Retinal pigment epithelial cell (primary cell): ENCODE results near the gene MRPS5.
"Not testable (repeated sequence)": the region's sequence is repeated elsewhere in the genome, so short reads cannot be mapped to it uniquely, and the experiment has no call there.

Experiments used
- DNase-seq: peaks from one replicate; pipeline ENCODE4 v3.0.0-alpha.2; 2010; ENCODE audit warnings: low read depth
- H3K4me3 ChIP-seq: 2 replicates; pipeline ENCODE4 v1.5.1; 2011; ENCODE audit warnings: mild to moderate bottlenecking, low read length, control low read depth, moderate library complexity
- CTCF ChIP-seq: conservative IDR thresholded peaks from 2 replicates; pipeline ENCODE4 v1.5.1; 2011; ENCODE audit warnings: low read depth, low read length, control low read depth, inconsistent platforms

MRPS5 gene

GRCh38 chr2:95113464-95113863 is 8.1 kb downstream of the MRPS5 start:
- no peak for DNase-seq
- TF ChIP-seq CTCF = no peak
- H3K4me3 ChIP-seq = no peak overlapping the region

- no peak for DNase-seq
- no peak overlapping the region for H3K4me3 ChIP-seq
- no peak for TF ChIP-seq CTCF
Observed at GRCh38 chr2:95110395-95110794, 11.2 kb downstream of the MRPS5 start.

GRCh38 chr2:95109260-95109659 is 12.3 kb downstream of the MRPS5 start:
- TF ChIP-seq CTCF = no peak
- no peak for DNase-seq
- no peak overlapping the region for H3K4me3 ChIP-seq

- no peak for DNase-seq
- H3K4me3 ChIP-seq = no peak overlapping the region
- no peak for TF ChIP-seq CTCF
Observed at GRCh38 chr2:95106081-95106480, 15.5 kb downstream of the MRPS5 start.

- no peak overlapping the region for H3K4me3 ChIP-seq
- no peak for DNase-seq
- no peak for TF ChIP-seq CTCF
Observed at GRCh38 chr2:95104606-95105005, 17.0 kb downstream of the MRPS5 start.

- no peak overlapping the region for H3K4me3 ChIP-seq
- DNase-seq = no peak
- TF ChIP-seq CTCF = no peak
Observed at GRCh38 chr2:95099910-95100309, 21.7 kb downstream of the MRPS5 start.

- not testable (repeated sequence) for DNase-seq, H3K4me3 ChIP-seq
Observed at GRCh38 chr2:95098273-95098672, 23.3 kb downstream of the MRPS5 start.
